Measurements from ENCODE around the gene MAMDC2. TPM values are rescaled to one million over a fixed set of nuclear protein-coding genes. Genes with fewer than 3 reads are reported as not detected.

MAMDC2 gene
- total RNA-seq, 1 donor from 2014 or later = 211 TPM

GRCh38 chr9:70111042-70111602 is 67.5 kb downstream of the MAMDC2 start:
- Histone ChIP-seq H2AFZ (ENCODE audit: low read depth, low read length) (no peak overlapping the region), H3K27ac (ENCODE audit: low read depth, low read length) (peak overlapping the region; percentile 45), H3K4me3 (ENCODE audit: insufficient read depth, low read depth, low read length) (no peak overlapping the region), H3K36me3 (ENCODE audit: insufficient read depth, low read length) (peaks cover 3% of the 10 kb centered on the region), H3K4me2 (ENCODE audit: low read length) (peak overlapping the region; percentile 57), H3K27me3 (ENCODE audit: insufficient read depth, low read length) (no peaks in the 10 kb centered on the region), H3K4me1 (ENCODE audit: insufficient read depth, low read length) (peaks cover 32% of the 10 kb centered on the region), H4K20me1 (ENCODE audit: insufficient read depth, low read length) (no peaks in the 10 kb centered on the region), H3K79me2 (ENCODE audit: insufficient read depth, low read length) (no peaks in the 10 kb centered on the region), H3K9ac (ENCODE audit: low read length) (peak overlapping the region; percentile 57), H3K9me3 (ENCODE audit: insufficient read depth, low read depth, low read length) (no peaks in the 10 kb centered on the region)
- peak; percentile 95 for TF ChIP-seq CTCF (IDR thresholded peaks at IDR 0.05; ENCODE audit: insufficient read depth, low read depth, low read length)
- TF ChIP-seq EZH2 (IDR thresholded peaks at IDR 0.05; ENCODE audit: insufficient read depth, low read length) = no peak
- Mint-ChIP-seq H3K4me1 (ENCODE audit: low read depth, unreplicated experiment) (peaks cover 51% of the 10 kb centered on the region), H3K9me3 (ENCODE audit: unreplicated experiment) (no peaks in the 10 kb centered on the region), H3K4me3 (ENCODE audit: unreplicated experiment) (no peak overlapping the region), H3K27me3 (ENCODE audit: low read depth, unreplicated experiment) (no peaks in the 10 kb centered on the region), H3K27ac (ENCODE audit: unreplicated experiment) (peak overlapping the region; percentile 81), H3K36me3 (ENCODE audit: low read depth, unreplicated experiment) (peaks cover 24% of the 10 kb centered on the region)
- DNase-seq (ENCODE audit: low read depth) = peak; percentile 50
- FAIRE-seq = no peak

GRCh38 chr9:70111641-70112236 is 68.1 kb downstream of the MAMDC2 start:
- no peaks in the 10 kb centered on the region for H3K27me3 Mint-ChIP-seq (ENCODE audit: low read depth, unreplicated experiment)
- no peaks in the 10 kb centered on the region for H3K27me3 ChIP-seq (ENCODE audit: insufficient read depth, low read length)
- no peak overlapping the region for H3K4me3 Mint-ChIP-seq (ENCODE audit: unreplicated experiment)
- peaks cover 51% of the 10 kb centered on the region for H3K4me1 Mint-ChIP-seq (ENCODE audit: low read depth, unreplicated experiment)
- H3K9me3 ChIP-seq (ENCODE audit: insufficient read depth, low read depth, low read length) = no peaks in the 10 kb centered on the region
- no peaks in the 10 kb centered on the region for H3K79me2 ChIP-seq (ENCODE audit: insufficient read depth, low read length)
- no peak for TF ChIP-seq EZH2 (IDR thresholded peaks at IDR 0.05; ENCODE audit: insufficient read depth, low read length)
- no peak for TF ChIP-seq CTCF (IDR thresholded peaks at IDR 0.05; ENCODE audit: insufficient read depth, low read depth, low read length)
- peak overlapping the region; percentile 57 for H3K4me2 ChIP-seq (ENCODE audit: low read length)
- FAIRE-seq (peak; percentile 23), DNase-seq (ENCODE audit: low read depth) (no peak)
- H3K36me3 Mint-ChIP-seq (ENCODE audit: low read depth, unreplicated experiment) = peaks cover 23% of the 10 kb centered on the region
- H3K4me1 ChIP-seq (ENCODE audit: insufficient read depth, low read length) = peaks cover 32% of the 10 kb centered on the region
- no peak overlapping the region for H3K27ac ChIP-seq (ENCODE audit: low read depth, low read length)
- no peak overlapping the region for H2AFZ ChIP-seq (ENCODE audit: low read depth, low read length)
- no peaks in the 10 kb centered on the region for H3K9me3 Mint-ChIP-seq (ENCODE audit: unreplicated experiment)
- no peak overlapping the region for H3K9ac ChIP-seq (ENCODE audit: low read length)
- peak overlapping the region; percentile 6 for H3K27ac Mint-ChIP-seq (ENCODE audit: unreplicated experiment)
- H3K4me3 ChIP-seq (ENCODE audit: insufficient read depth, low read depth, low read length) = no peak overlapping the region
- no peaks in the 10 kb centered on the region for H4K20me1 ChIP-seq (ENCODE audit: insufficient read depth, low read length)
- peaks cover 3% of the 10 kb centered on the region for H3K36me3 ChIP-seq (ENCODE audit: insufficient read depth, low read length)

DNA sequence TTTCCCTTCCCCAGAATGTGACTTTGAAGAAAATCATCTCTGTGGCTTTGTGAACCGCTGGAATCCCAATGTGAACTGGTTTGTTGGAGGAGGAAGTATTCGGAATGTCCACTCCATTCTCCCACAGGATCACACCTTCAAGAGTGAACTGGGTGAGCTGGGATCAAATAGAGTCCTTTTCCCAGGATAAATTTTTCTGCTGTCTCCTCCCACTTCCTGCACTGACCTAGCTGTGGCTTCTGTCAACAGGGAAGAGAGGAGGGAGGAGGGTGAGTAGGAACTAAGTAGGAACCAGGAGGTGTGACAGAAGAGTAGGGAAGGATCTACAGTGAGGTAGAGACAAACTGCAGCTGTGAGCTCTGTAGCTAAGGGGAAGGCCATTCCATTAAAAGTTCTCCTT is 69.3 kb downstream of the MAMDC2 start:
- Mint-ChIP-seq H3K9me3 (ENCODE audit: unreplicated experiment) (no peaks in the 10 kb centered on the region), H3K36me3 (ENCODE audit: low read depth, unreplicated experiment) (peaks cover 24% of the 10 kb centered on the region), H3K27ac (ENCODE audit: unreplicated experiment) (peak overlapping the region; percentile 84), H3K4me1 (ENCODE audit: low read depth, unreplicated experiment) (peaks cover 51% of the 10 kb centered on the region), H3K4me3 (ENCODE audit: unreplicated experiment) (no peak overlapping the region), H3K27me3 (ENCODE audit: low read depth, unreplicated experiment) (no peaks in the 10 kb centered on the region)
- Histone ChIP-seq H3K27me3 (ENCODE audit: insufficient read depth, low read length) (no peaks in the 10 kb centered on the region), H3K79me2 (ENCODE audit: insufficient read depth, low read length) (no peaks in the 10 kb centered on the region), H3K4me2 (ENCODE audit: low read length) (peak overlapping the region; percentile 2), H3K36me3 (ENCODE audit: insufficient read depth, low read length) (peaks cover 3% of the 10 kb centered on the region), H3K27ac (ENCODE audit: low read depth, low read length) (no peak overlapping the region), H4K20me1 (ENCODE audit: insufficient read depth, low read length) (no peaks in the 10 kb centered on the region), H3K9me3 (ENCODE audit: insufficient read depth, low read depth, low read length) (no peaks in the 10 kb centered on the region), H2AFZ (ENCODE audit: low read depth, low read length) (no peak overlapping the region), H3K4me1 (ENCODE audit: insufficient read depth, low read length) (peaks cover 37% of the 10 kb centered on the region), H3K9ac (ENCODE audit: low read length) (peak overlapping the region; percentile 11), H3K4me3 (ENCODE audit: insufficient read depth, low read depth, low read length) (no peak overlapping the region)
- TF ChIP-seq CTCF (IDR thresholded peaks at IDR 0.05; ENCODE audit: insufficient read depth, low read depth, low read length) = no peak
- no peak for TF ChIP-seq EZH2 (IDR thresholded peaks at IDR 0.05; ENCODE audit: insufficient read depth, low read length)
- DNase-seq (ENCODE audit: low read depth) (peak; percentile 20), FAIRE-seq (peak; percentile 32)

Measured in astrocyte (in vitro differentiated cells and primary cell).